Activated CD8-positive, alpha-beta T cell treated with anti-CD3 and anti-CD28 coated beads for 36 hours (primary cell): Measurements from ENCODE around the gene KCNQ5. TPM values are rescaled to one million over a fixed set of nuclear protein-coding genes. Genes with fewer than 3 reads are reported as not detected.
"Not testable (repeated sequence)": the region's sequence is repeated elsewhere in the genome, so short reads cannot be mapped to it uniquely, and the experiment has no call there.

Experiments used
- ATAC-seq: fragments of 200-7000 bp; cut with Tn5 transposase; one replicate; pipeline ENCODE4 v1.10.0; 2021; ENCODE audit warnings: mild to moderate bottlenecking, moderate library complexity
- CTCF ChIA-PET: fragments of 350-600 bp; sonication (Branson Sonifier 250); formaldehyde crosslinking; loops from one replicate; lab custom pipeline; 2021; ENCODE audit warnings: antibody characterized with exemption; lab: Charles Lee
- POLR2A ChIA-PET: fragments of 350-600 bp; sonication (Branson Sonifier 250); formaldehyde crosslinking; loops from one replicate; lab custom pipeline; 2021; ENCODE audit warnings: antibody characterized with exemption; lab: Charles Lee
- DNase-seq: peaks from one replicate; pipeline ENCODE4 v3.0.0-alpha.2; 2020
- H3K27ac Mint-ChIP-seq: one replicate; pipeline ENCODE4 v1.8.0; 2021; ENCODE audit warnings: mild to moderate bottlenecking, mixed read lengths
- H3K27me3 Mint-ChIP-seq: one replicate; pipeline ENCODE4 v1.8.0; 2021; ENCODE audit warnings: mixed read lengths
- H3K36me3 Mint-ChIP-seq: one replicate; pipeline ENCODE4 v1.8.0; 2021; ENCODE audit warnings: low read depth, mixed read lengths
- H3K4me1 Mint-ChIP-seq: one replicate; pipeline ENCODE4 v1.8.0; 2021; ENCODE audit warnings: low read depth, mixed read lengths
- H3K4me3 Mint-ChIP-seq: one replicate; pipeline ENCODE4 v1.8.0; 2021; ENCODE audit warnings: mild to moderate bottlenecking, moderate library complexity, mixed read lengths
- H3K9me3 Mint-ChIP-seq: one replicate; pipeline ENCODE4 v1.8.0; 2021; ENCODE audit warnings: mixed read lengths
- intact Hi-C: fragments of 100-400 bp; cut with micrococcal nuclease; formaldehyde crosslinking; loops from one replicate; pipeline ENCODE4 v1.10.0; 2022
- total RNA-seq, 2 experiments: library from RNA; stranded (reverse); gene quantifications; one replicate each; pipeline ENCODE4 v1.2.3, GENCODE V29; 2021
- TF ChIP-seq, protein P1 (sequence below): fragments of 200-600 bp; IDR thresholded peaks from one replicate; pipeline ENCODE4 v1.8.0; 2022; ENCODE audit warnings: antibody characterized with exemption, mild to moderate bottlenecking

The KCNQ5 gene
- total RNA-seq, 2 experiments from 2014 or later, result 14.6 to 14.9 TPM

GRCh38 chr6:73216859-73217258 lies 595.0 kb downstream of the KCNQ5 start:
- no peak for ATAC-seq
- intact Hi-C loops, result no loop called here
- H3K4me3 Mint-ChIP-seq, result no peak overlapping the region
- H3K36me3 Mint-ChIP-seq, result no peaks in the 10 kb centered on the region
- H3K27ac Mint-ChIP-seq, result no peak overlapping the region
- peaks cover 1% of the 10 kb centered on the region for H3K27me3 Mint-ChIP-seq
- POLR2A ChIA-PET, result interaction anchor here (0.7 kb wide), 1 partner anchor 19 kb away, joined by 3 read pairs; no protein-coding TSS in a partner anchor
- TF ChIP-seq, protein P1, sequence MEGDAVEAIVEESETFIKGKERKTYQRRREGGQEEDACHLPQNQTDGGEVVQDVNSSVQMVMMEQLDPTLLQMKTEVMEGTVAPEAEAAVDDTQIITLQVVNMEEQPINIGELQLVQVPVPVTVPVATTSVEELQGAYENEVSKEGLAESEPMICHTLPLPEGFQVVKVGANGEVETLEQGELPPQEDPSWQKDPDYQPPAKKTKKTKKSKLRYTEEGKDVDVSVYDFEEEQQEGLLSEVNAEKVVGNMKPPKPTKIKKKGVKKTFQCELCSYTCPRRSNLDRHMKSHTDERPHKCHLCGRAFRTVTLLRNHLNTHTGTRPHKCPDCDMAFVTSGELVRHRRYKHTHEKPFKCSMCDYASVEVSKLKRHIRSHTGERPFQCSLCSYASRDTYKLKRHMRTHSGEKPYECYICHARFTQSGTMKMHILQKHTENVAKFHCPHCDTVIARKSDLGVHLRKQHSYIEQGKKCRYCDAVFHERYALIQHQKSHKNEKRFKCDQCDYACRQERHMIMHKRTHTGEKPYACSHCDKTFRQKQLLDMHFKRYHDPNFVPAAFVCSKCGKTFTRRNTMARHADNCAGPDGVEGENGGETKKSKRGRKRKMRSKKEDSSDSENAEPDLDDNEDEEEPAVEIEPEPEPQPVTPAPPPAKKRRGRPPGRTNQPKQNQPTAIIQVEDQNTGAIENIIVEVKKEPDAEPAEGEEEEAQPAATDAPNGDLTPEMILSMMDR, result no peak
- CTCF ChIA-PET, result no interaction called here
- peaks cover 1% of the 10 kb centered on the region for H3K9me3 Mint-ChIP-seq
- no peaks in the 10 kb centered on the region for H3K4me1 Mint-ChIP-seq
- no peak for DNase-seq

DNA sequence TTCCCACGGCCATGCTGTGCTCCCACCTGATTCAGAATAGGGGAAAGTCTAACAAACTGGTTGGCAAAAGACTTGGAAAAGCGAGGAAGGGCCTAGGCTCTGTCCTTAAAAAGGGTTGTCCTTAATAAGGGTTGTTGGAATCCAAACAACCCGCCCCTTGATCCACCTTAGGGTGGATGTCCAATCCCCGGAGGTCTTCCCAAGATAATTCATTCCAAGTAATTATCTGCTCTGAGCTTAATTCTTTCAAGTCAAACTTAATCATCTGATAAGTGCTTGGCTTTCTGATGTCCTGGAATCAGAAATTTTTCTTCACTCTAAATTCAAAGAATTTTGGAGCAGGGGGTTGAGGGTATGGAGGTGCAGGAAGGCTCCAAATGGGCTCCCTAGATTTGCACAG lies 603.5 kb downstream of the KCNQ5 start, which contains the start of gene KHDC1L:
KHDC1L (minus strand) TSS at position 101 of the 400 bp plus-strand sequence; CDS start at position 13, 88 bp downstream.
- no peaks in the 10 kb centered on the region for H3K4me1 Mint-ChIP-seq
- ATAC-seq (no peak), DNase-seq (no peak)
- POLR2A ChIA-PET, result no interaction called here
- TF ChIP-seq, protein P1, result no peak
- no peak within 1 kb of the TSS for H3K4me3 Mint-ChIP-seq
- no peaks in the 10 kb centered on the region for H3K36me3 Mint-ChIP-seq
- H3K9me3 Mint-ChIP-seq, result no peaks in the 10 kb centered on the region
- CTCF ChIA-PET, result no interaction called here
- H3K27ac Mint-ChIP-seq, result no peak within 1 kb of the TSS
- H3K27me3 Mint-ChIP-seq, result peaks cover 2% of the 10 kb centered on the region
- intact Hi-C loops, result no loop called here

- intact Hi-C loops, result no loop called here
- Mint-ChIP-seq H3K9me3 (no peaks in the 10 kb centered on the region), H3K27ac (no peak overlapping the region), H3K4me3 (no peak overlapping the region), H3K4me1 (no peaks in the 10 kb centered on the region), H3K36me3 (no peaks in the 10 kb centered on the region), H3K27me3 (peaks cover under 1% of the 10 kb centered on the region)
- DNase-seq (no peak), ATAC-seq (no peak)
- ChIA-PET CTCF (no interaction called here), POLR2A (no interaction called here)
- TF ChIP-seq, protein P1, result no peak
These were observed 605.9 kb downstream of the KCNQ5 start for GRCh38 chr6:73227606-73228255.

DNA sequence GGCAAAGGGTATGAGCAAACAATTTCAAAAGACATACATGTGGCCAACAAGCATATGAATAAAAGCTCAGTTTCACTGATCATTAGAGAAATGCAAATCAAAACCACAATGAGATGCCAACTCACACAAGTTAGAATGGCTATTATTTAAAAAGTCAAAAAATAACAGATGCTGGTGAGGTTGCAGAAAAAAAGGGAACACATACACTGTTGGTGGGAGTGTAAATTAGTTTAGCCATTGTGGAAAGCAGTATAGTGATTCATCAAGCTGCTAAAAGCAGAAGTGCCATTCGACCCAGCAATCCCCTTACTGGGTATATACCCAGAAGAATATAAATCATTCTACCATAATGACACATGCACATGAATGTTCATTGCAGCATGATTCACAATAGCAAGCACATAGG lies 610.1 kb downstream of the KCNQ5 start:
- ATAC-seq (no peak), DNase-seq (no peak)
- Mint-ChIP-seq H3K27me3 (no peaks in the 10 kb centered on the region), H3K36me3 (no peaks in the 10 kb centered on the region), H3K9me3 (no peaks in the 10 kb centered on the region), H3K27ac (no peak overlapping the region), H3K4me1 (no peaks in the 10 kb centered on the region), H3K4me3 (no peak overlapping the region)
- intact Hi-C loops, result no loop called here
- ChIA-PET CTCF (no interaction called here), POLR2A (interaction anchor here (1.0 kb wide), 1 partner anchor 32 kb away, joined by 3 read pairs; no protein-coding TSS in a partner anchor)
- TF ChIP-seq, protein P1, result no peak

- ATAC-seq, result no peak
- intact Hi-C loops, result no loop called here
- Mint-ChIP-seq H3K27me3 (no peaks in the 10 kb centered on the region), H3K4me1 (no peaks in the 10 kb centered on the region), H3K27ac (no peak overlapping the region), H3K4me3 (no peak overlapping the region), H3K9me3 (no peaks in the 10 kb centered on the region), H3K36me3 (no peaks in the 10 kb centered on the region)
- TF ChIP-seq, protein P1, result no peak
- DNase-seq, result no peak
- CTCF ChIA-PET, result interaction anchor here (1.2 kb wide), 1 partner anchor 821 kb away, joined by 3 read pairs; no protein-coding TSS in a partner anchor
- POLR2A ChIA-PET, result no interaction called here
These were observed 611.2 kb downstream of the KCNQ5 start for GRCh38 chr6:73233048-73233447.

GRCh38 chr6:73233971-73234370 lies 612.1 kb downstream of the KCNQ5 start:
- DNase-seq, CTCF ChIA-PET, intact Hi-C loops, H3K27ac Mint-ChIP-seq, POLR2A ChIA-PET, H3K4me1 Mint-ChIP-seq, H3K4me3 Mint-ChIP-seq, H3K36me3 Mint-ChIP-seq, H3K27me3 Mint-ChIP-seq, ATAC-seq, H3K9me3 Mint-ChIP-seq: not testable (repeated sequence)
